SK-N-SH (cell line): Measurements from ENCODE around the gene LYRM4. TPM values are rescaled to one million over a fixed set of nuclear protein-coding genes. Genes with fewer than 3 reads are reported as not detected.

ENCODE experiments used
- CTCF ChIA-PET: fragments of 300-600, 350-600 bp; formaldehyde crosslinking; extraction: SDS; loops from one replicate; lab custom pipeline; 2021; lab: Yijun Ruan, JAX
- POLR2A ChIA-PET: fragments of 350-600 bp; sonication (Branson Sonifier 250); formaldehyde crosslinking; extraction: SDS; loops from one replicate; lab custom pipeline; 2020; ENCODE audit warnings: antibody characterized with exemption, inconsistent platforms; lab: Yijun Ruan, JAX
- DNase-seq: peaks from one replicate; pipeline ENCODE4 v3.0.0; 2012
- H2AFZ ChIP-seq: fragments of 200-600 bp; sonication (generic); 2 replicates; pipeline ENCODE4 v1.8.1; 2016; ENCODE audit warnings: antibody characterized with exemption, mild to moderate bottlenecking, low read depth
- H3F3A ChIP-seq: fragments of 200-600 bp; sonication (generic); replicated peaks from 2 replicates; pipeline ENCODE3; 2016; ENCODE audit warnings: antibody characterized with exemption, mild to moderate bottlenecking; ENCODE audit not compliant: insufficient read depth
- H3K27ac ChIP-seq, 2 experiments: fragments of 200-500 bp in 1 of 2; fragments of 200-600 bp in 1 of 2; sonication (Bioruptor generic) in 1 of 2; sonication (generic), shearing (Covaris generic) in 1 of 2; 2 replicates each; pipeline versions ENCODE4 v1.5.1 to v1.6.1; 2014 to 2016; ENCODE audit warnings: low read depth in 2 of 2, inconsistent platforms in 1 of 2, low read length in 1 of 2, mild to moderate bottlenecking in 1 of 2, mixed read lengths in 1 of 2
- H3K27me3 ChIP-seq: fragments of 200-600 bp; sonication (generic), shearing (Covaris generic); 2 replicates; pipeline ENCODE4 v1.6.1; 2016; ENCODE audit warnings: mixed run types; ENCODE audit not compliant: insufficient read depth
- H3K36me3 ChIP-seq, 2 experiments: fragments of 200-500 bp in 1 of 2; fragments of 200-600 bp in 1 of 2; sonication (Bioruptor generic) in 1 of 2; sonication (generic) in 1 of 2; replicated peaks in 1 of 2; 2 replicates each; pipeline versions ENCODE3 to v1.5.1; 2014 to 2016; ENCODE audit warnings: low read length in 1 of 2, mild to moderate bottlenecking in 1 of 2; ENCODE audit not compliant: insufficient read depth in 2 of 2, control insufficient read depth in 1 of 2
- H3K4me1 ChIP-seq, 2 experiments: fragments of 200-500 bp in 1 of 2; fragments of 200-600 bp in 1 of 2; sonication (Bioruptor generic) in 1 of 2; sonication (generic), shearing (Covaris generic) in 1 of 2; 2 replicates each; pipeline versions ENCODE4 v1.5.1 to v1.6.1; 2014 to 2016; ENCODE audit warnings: low read depth in 1 of 2, low read length in 1 of 2, mixed run types in 1 of 2; ENCODE audit not compliant: insufficient read depth in 2 of 2, control insufficient read depth in 1 of 2
- H3K4me2 ChIP-seq: fragments of 200-600 bp; sonication (generic), shearing (Covaris generic); 2 replicates; pipeline ENCODE4 v1.6.1; 2017; ENCODE audit warnings: mixed run types
- H3K4me3 ChIP-seq, 2 experiments: fragments of 200-500 bp in 1 of 2; fragments of 200-600 bp in 1 of 2; sonication (Bioruptor generic) in 1 of 2; sonication (generic), shearing (Covaris generic) in 1 of 2; 2 replicates each; pipeline versions ENCODE4 v1.5.1 to v1.8.1; 2014 to 2016; ENCODE audit warnings: low read depth in 2 of 2, inconsistent platforms in 1 of 2, low read length in 1 of 2, mild to moderate bottlenecking in 1 of 2, mixed read lengths in 1 of 2, moderate library complexity in 1 of 2
- H3K79me2 ChIP-seq: fragments of 200-600 bp; sonication (generic); 2 replicates; pipeline ENCODE4 v1.8.1; 2017; ENCODE audit warnings: mild to moderate bottlenecking; ENCODE audit not compliant: insufficient read depth
- H3K9ac ChIP-seq: fragments of 200-600 bp; sonication (generic); 2 replicates; pipeline ENCODE4 v1.6.1; 2017; ENCODE audit warnings: mixed run types
- H3K9me2 ChIP-seq: fragments of 200-600 bp; sonication (generic); 2 replicates; pipeline ENCODE4 v1.6.1; 2017; ENCODE audit warnings: mixed run types
- H3K9me3 ChIP-seq: fragments of 200-600 bp; sonication (generic); 2 replicates; pipeline ENCODE4 v1.6.1; 2017; ENCODE audit warnings: mixed run types, mild to moderate bottlenecking, moderate library complexity
- H4K20me1 ChIP-seq: fragments of 200-600 bp; sonication (generic); 2 replicates; pipeline ENCODE4 v1.6.1; 2017; ENCODE audit warnings: mild to moderate bottlenecking, mixed run types; ENCODE audit not compliant: insufficient read depth
- CTCF ChIP-seq: fragments of 200-600 bp; sonication (generic); IDR thresholded peaks from 2 replicates; pipeline ENCODE4 v1.6.1; 2017; ENCODE audit warnings: antibody characterized with exemption, mild to moderate bottlenecking, moderate library complexity
- EZH2phosphoT487 ChIP-seq: fragments of 200-600 bp; sonication (generic); IDR thresholded peaks from 2 replicates; pipeline ENCODE4 v1.6.1; 2017; ENCODE audit warnings: low read depth, mixed run types, mild to moderate bottlenecking, antibody characterized with exemption, moderate library complexity, borderline replicate concordance
- FOXJ3 ChIP-seq: sonication (generic); formaldehyde crosslinking; IDR thresholded peaks from 2 replicates; pipeline ENCODE4 v1.5.1; 2020; ENCODE audit warnings: mild to moderate bottlenecking, missing genetic modification reagents
- GABPA ChIP-seq: IDR thresholded peaks from 2 replicates; pipeline ENCODE4 v1.4.0; 2012; ENCODE audit warnings: low read depth, mild to moderate bottlenecking
- JUND ChIP-seq: IDR thresholded peaks from 2 replicates; pipeline ENCODE4 v1.4.0; 2012
- MAX ChIP-seq: IDR thresholded peaks from 2 replicates; pipeline ENCODE4 v1.4.0; 2012; ENCODE audit warnings: low read depth
- RCOR1 ChIP-seq: fragments of 150-350 bp; IDR thresholded peaks from 2 replicates; pipeline ENCODE4 v1.6.1; 2017; ENCODE audit warnings: antibody characterized with exemption, low read length
- TCF12 ChIP-seq: IDR thresholded peaks from 2 replicates; pipeline ENCODE4 v1.4.0; 2012
- WGBS: methylation state at CpG from one replicate; pipeline ENCODE4 v1.1.6; 2017; ENCODE audit warnings: low lambda C conversion rate; 5-methylcytosine and 5-hydroxymethylcytosine counted together
- polyA plus RNA-seq, 3 experiments: library from polyadenylated mRNA; depleted of rRNA; stranded (reverse); fragments of >200 nt; gene quantifications; 2 replicates each; pipeline ENCODE4 v1.2.3, GENCODE V29; 2012
- TF ChIP-seq, protein P1 (sequence below): fragments of 150-350 bp; IDR thresholded peaks from 2 replicates; pipeline ENCODE4 v1.6.1; 2016; ENCODE audit warnings: mild to moderate bottlenecking, low read depth, low read length

The LYRM4 gene
- polyA plus RNA-seq, 1 of the 3 experiments (the other 2 are of a cell fraction) = 37.2 TPM

DNA sequence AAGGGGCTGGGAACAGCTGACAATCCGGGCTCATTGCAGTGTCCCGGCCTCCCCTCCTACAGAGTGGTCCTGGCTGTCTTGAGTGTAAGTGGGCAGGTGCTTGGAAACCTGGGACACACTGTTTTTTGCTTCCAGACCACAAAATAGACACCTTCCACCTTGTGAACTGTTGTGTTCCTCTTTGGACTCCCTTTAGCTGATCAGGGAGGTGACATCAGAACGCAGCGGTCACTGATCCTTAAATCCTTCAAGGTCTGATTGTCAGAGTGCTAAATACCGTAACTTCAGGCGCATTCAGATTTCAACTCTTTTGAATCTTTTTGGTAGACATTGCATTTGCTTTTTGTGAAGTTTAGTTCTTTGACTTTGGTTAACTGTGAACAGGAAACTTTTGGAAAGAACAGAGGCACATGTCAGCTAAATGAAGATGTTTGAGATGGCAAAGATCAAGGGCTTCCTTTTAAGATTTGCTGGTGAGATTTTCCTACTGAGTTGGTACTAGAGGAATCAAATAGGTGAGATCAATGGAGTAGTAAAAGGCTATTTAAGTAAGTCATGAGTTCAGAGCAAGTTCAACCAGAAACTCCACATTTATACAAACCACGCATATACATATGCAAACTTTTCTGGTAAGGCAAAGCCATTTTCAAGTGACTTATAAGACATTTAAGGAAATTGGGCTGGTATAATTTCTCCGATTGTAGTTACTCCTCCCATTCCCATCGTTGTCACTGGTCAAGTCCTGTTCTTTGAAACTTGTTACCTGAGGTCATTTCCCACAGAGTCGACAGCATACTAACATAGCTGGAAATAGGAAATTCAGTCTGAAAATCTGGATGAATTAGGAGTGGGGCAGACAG, 169.3 kb downstream of the LYRM4 start (continued):
- TF ChIP-seq MAX (no peak), RCOR1 (no peak), GABPA (no peak), EZH2phosphoT487 (no peak), CTCF (no peak)

GRCh38 chr6:5090603-5091002, 170.1 kb downstream of the LYRM4 start:
- H3K9me3 ChIP-seq = no peaks in the 10 kb centered on the region
- no peaks in the 10 kb centered on the region for H3K79me2 ChIP-seq
- no peak overlapping the region for H3K27ac ChIP-seq
- no peak overlapping the region for H3K9ac ChIP-seq
- ChIA-PET POLR2A (no interaction called here), CTCF (no interaction called here)
- H3K4me3 ChIP-seq = no peak overlapping the region
- H3F3A ChIP-seq = no peaks in the 10 kb centered on the region
- no peaks in the 10 kb centered on the region for H3K9me2 ChIP-seq
- peaks cover 0 to 6% of the 10 kb centered on the region in 2 experiments; a peak in 1 of 4 replicates for H3K4me1 ChIP-seq
- no peaks in the 10 kb centered on the region for H3K36me3 ChIP-seq
- 84% methylated on average over 4 of the region's 7 CpGs for WGBS
- no peak for DNase-seq
- no peaks in the 10 kb centered on the region for H4K20me1 ChIP-seq
- no peak overlapping the region for H3K4me2 ChIP-seq
- TF ChIP-seq JUND (no peak), EZH2phosphoT487 (no peak), FOXJ3 (CRISPR knock-in tag) (no peak), MAX (no peak), TCF12 (no peak)
- TF ChIP-seq, protein P1, sequence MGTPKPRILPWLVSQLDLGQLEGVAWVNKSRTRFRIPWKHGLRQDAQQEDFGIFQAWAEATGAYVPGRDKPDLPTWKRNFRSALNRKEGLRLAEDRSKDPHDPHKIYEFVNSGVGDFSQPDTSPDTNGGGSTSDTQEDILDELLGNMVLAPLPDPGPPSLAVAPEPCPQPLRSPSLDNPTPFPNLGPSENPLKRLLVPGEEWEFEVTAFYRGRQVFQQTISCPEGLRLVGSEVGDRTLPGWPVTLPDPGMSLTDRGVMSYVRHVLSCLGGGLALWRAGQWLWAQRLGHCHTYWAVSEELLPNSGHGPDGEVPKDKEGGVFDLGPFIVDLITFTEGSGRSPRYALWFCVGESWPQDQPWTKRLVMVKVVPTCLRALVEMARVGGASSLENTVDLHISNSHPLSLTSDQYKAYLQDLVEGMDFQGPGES = no peak
- no peaks in the 10 kb centered on the region for H3K27me3 ChIP-seq
- no peak overlapping the region for H2AFZ ChIP-seq
